LHCN-M2 (cell line): ENCODE results near the gene SURF4. TPM values are rescaled to one million over a fixed set of nuclear protein-coding genes. Genes with fewer than 3 reads are reported as not detected.

ENCODE experiments used
- DNase-seq: peaks from one replicate; pipeline ENCODE4 v3.0.0-alpha.2; 2012; ENCODE audit warnings: low read depth
- total RNA-seq: library from RNA; depleted of rRNA; stranded (reverse); fragments of >200 nt; gene quantifications from 2 replicates; pipeline ENCODE4 v1.2.3, GENCODE V29; 2014

The SURF4 gene
- total RNA-seq, 1 experiment from 2014 or later: 465 TPM

DNA sequence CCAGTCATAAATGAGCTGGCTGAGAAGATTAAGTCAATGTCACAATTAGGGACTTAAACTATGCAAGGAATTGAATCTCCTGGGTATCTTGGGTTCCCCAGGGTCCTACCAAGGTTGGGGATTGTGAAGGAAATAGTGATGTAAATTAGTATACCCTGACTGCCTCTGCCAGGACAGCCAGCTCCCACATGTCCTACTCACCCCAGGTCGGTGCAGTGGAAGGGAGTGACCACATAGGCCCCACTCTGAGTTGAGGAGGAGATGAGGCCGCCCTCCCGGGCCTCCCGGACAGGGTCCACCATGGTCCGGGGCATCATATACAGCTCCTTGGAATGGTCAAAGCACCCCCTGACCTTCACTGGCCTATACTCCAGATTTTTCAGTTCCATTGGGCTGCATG is 22.3 kb downstream of the SURF4 start:
- DNase-seq: no peak

DNA sequence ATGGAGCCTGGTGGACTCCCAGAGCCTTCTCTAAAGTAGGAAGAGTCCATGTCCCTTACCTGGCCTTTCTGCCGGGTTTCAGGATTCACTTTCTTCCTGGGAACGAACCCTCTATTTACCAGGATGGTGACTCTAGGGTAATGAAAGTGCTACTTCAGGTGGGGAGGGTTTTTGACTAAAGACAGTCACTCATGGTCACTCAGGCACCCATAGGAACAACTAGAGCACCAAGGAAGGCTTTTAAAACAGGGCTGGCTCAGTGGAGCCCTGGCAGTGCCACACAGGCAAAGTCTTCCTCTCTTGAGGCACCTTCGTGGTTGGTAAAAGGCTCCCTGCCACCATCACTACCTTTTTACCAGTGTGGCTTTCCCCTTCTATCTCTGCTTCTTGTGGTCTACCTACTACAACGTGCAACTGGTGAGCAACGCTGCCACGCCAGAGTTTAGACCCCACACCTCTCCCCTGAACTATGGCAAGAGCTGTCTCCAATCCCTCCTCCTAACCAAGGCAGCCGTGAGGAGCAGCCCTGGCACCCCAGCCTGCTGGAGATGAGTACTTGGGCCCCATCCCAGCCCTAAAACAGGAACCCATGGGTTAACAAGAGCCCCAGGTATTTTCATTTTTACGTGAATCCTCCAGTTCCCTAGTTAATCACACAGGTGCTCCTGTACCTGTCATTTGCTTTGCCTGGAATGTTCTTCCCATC is 23.1 kb downstream of the SURF4 start:
- no peak for DNase-seq

DNA sequence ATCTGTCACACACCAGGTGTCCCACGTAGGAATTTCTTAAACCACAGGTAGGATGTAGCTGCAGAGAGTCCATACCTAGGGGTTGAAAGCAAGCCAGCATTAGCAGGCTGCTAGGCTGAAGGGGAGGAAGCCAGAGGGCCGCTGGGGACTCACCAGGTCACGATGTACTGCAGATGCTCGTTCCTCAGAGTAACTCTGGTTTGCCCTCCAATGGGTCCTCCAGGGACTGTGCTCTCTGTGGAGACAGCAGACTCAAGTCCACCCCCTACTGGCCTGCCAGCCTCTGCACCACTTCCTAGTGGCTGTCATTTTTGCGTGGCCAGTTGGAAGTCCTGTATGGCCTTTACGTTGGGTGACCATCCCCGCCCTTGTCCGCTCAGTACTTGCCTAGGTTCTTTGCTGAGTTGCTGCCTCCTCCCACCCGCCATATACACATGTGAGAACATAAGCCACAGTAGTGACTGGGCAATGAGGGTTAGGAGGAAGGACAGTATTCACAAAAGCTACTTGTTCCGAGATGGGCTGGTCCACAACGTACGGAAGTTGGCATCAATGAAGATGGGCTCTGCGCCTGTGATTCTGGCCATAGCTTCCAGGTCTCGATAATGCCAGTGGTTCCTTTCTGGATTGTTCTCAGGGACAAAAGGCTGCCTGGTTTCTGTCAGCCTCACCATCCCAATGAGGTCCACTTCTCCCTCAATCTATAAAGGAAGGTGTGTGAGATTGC is 23.8 kb downstream of the SURF4 start:
- peak; percentile 76 for DNase-seq

DNA sequence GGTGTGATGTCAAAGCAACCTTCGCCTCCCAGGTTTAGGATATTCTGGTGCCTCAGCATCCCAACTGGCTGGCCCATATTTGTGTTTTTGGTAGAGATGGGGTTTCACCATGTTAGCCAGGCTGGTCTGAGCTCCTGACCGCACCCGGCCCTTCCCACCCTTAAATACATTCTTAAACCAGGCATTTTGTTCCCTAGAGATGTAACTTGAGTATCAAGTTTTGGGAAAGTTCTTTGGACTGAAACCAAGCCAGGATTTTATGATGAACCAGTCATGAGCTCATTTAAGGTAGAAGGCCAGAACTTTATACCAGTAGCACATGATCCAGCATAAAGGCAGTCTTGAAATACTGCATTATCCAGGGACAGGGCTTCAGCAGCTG is 24.3 kb downstream of the SURF4 start:
- DNase-seq: no peak

DNA sequence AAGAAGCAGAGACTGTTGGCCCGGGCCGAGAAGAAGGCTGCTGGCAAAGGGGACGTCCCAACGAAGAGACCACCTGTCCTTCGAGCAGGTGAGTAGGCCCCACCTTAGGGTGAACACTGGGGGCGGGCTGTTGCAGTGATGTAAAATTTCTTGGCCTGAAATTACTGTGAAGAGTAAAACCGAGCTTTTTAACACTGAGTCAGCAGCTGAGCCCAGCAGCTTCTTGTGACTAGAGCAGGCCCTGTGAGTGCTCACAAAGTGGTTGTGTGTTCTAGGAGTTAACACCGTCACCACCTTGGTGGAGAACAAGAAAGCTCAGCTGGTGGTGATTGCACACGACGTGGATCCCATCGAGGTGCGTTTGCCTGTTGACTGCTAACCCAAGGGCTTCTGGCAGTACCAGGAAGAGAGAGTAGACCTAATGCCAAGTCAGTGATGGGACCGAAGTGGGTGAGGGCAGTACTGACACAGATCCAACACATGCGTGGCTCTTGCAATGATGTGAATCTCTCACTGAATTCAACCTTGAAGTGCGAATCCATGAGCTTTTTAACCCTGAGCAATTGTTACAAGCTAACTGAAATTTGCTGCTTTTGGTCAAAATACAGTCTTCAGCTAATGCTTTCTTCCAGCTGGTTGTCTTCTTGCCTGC is 25.8 kb downstream of the SURF4 start:
- DNase-seq: no peak

DNA sequence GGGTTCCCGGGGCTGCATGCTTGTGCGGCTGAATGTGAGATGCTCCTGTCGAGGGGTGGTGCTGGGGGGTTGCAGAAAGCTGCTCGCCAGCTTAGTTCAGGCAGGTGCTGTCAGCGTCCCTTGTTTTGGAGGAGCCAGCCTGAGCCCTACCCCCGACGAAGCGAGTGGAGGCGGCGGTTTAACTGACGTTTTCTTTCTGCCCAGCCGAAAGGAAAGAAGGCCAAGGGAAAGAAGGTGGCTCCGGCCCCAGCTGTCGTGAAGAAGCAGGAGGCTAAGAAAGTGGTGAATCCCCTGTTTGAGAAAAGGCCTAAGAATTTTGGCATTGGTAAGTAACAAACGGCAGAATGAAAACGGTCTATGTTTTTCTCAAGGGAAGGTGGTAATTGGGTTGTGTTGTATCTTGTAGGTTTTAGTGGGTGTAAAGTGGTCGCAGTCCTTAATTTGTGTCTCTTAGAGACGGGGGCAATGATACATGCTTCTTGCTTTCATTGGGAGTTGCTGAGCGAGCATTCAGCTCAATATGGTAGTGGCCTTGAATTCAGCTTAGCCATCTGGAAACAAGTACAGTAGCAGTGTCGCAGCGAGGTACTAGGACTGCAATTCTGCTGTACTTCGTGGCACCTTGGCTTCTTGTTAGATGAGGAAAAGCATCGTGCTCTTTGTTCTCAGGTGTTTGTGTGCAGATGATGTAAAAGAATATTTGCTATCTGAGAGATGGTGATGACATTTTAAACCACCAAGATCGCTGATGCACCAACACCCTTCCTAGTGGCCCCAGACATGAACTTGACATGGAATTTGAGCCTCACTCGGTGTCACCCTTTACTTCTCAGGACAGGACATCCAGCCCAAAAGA is 26.9 kb downstream of the SURF4 start:
- DNase-seq: no peak

DNA sequence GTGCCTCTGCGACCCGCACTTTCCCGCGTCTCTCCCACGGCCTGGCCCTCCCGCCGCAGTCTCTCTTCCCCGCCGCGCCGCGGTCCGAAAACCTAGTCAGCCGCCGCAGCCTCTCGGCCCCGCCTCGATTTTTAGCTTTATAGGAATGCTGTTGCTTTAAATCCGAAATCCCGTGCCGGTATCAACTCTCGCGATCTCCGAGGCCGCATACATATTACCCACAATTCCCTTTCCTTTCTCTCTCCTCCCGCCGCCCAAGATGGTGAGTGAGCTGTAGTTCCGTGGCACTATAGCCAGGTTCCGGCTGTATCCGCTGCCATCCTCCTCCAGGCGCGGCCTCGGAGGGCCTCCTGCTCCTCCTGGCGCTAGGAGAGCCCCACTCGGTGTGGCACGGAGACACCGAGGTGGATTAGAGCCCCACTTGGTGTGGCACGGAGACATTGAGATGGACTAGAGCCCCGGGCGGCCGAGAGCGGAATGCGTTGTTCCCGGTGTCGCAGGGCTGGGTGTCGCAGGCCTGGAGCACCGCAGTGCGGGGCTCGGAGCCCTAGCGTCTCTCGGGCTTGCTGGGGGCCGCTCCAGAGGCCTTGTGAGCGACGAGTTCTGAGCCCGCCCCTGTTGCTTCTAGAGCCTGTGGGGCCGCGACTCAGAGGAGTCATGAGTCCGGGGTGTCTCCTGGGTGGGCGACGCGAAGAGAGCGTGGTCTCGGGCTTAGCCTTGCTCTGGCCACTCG is 27.7 kb downstream of the SURF4 start, which contains the start of the genes MED22 and RPL7A:
TSS of gene MED22 (minus strand) at position 147 of the 733 bp plus-strand sequence. CDS start 1,469 bp downstream, outside the sequence.
TSS of gene RPL7A (plus strand) at position 234 of the 733 bp plus-strand sequence. CDS start at position 260, 26 bp downstream.
- peak; percentile 95 for DNase-seq

DNA sequence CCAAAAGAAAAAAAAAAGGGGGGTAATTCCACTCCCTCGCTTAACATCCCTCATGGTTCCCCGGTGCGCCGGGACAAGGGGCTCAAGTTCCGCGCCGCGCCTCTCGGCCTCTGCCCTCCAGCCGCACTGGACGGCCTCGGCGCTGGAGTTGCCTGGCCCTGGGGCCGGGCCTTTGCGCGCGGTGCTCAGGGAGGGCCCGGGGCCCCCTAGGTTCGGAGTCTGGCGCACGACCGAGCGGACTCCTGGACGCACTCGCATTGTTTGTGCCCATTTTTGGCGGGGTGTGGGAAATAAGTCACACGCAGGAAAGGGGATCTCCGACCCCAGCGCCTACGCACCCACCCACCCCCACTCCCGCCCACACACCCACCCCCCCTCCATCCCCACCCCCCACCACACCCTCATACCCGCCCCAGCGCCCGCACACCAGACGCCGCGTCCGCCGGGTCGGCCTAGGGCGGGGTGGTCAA is 28.3 kb downstream of the SURF4 start:
- no peak for DNase-seq

DNA sequence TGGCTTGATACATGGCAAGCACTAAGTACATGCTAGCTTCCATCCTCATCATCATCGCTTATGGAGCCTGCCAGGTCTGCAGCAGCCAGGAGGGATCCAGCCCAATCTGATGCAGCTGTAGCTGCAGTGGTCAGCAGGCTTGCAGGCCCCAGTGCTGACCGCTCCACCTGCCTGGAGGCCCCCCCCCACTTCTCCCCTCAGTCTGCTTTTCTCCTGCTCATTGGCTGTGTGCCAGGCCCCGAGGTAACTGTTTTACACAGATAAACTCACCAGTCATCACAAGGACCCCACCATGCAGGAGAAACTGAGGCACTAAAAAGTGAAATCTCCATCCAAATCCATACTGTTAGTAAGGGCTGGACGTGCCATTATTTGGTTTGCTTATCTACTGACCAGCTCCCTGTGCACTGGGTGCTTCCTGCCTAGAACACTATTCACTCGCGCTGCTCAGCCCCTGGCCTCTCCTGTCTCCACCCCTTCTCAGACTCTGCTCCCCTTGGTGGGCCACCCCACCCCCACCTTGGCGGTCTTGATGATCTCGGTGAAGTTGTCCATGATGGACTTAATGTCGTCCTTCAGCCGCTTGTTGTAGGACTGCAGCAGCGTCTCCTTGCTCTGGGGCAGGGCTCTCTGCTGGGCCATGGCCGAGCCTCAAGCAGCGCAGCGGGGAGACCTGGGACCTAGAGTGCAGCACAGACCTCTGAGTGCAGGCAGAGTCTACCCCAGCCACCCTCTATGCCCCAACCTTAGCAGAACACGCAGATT is 29.7 kb downstream of the SURF4 start:
- no peak for DNase-seq

DNA sequence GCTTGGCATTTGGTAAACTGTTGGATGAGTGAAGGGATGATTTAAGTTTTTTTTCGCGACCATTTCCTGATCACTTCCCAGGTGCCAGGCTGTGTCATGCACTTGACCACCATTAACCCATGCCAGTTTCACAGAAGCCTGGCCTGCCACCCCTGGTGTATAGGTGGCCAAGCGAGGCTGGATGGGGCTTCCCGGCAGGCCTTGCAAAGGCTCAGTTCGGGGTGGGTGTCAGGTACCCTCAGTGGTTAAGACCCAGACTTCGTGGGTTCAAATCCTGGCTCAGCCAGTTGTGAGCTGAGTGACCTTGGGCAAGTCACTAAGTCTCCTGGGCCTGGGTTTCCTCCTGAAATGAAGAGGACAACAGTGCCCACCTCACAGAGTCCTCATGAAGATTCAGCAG is 30.3 kb downstream of the SURF4 start:
- DNase-seq: no peak

DNA sequence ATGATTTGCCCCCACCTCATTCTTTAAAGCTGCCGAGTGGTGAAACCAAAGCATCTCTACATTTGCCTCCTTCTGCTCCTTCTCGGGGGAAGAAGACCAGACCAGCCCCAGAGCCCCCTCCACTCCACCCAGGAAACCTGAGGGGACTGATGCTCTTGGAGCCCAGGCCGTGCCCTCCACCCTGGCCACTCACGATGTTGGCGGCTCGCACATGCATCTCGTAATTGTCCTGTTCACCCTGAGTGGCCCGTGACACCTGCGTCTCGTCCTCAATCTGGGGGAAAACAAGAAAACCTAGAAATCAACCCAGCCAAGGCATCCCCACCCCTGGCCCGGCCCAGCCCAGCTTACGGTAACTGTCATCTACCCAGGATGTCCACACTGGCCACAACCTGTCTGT is 30.9 kb downstream of the SURF4 start:
- DNase-seq: no peak

DNA sequence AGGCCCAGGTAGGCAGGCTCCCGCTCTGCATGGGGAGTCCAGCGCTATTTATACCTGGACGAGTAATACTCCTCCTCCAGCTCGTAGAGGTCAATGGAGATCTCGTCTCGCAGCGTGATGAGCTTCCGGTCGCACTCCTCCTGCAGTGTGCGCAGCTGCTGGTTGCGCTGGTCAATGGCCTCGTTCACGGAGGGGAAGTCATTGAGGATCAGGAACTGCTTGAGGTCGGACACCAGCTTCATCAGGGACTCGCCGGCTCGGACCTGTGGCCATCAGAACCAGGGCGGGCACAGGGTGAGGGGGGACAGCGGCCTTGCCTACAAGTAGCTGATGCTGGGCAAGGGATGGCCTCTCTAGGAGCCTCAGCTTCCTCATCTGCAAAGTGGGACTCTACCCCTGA is 31.8 kb downstream of the SURF4 start:
- DNase-seq: no peak

DNA sequence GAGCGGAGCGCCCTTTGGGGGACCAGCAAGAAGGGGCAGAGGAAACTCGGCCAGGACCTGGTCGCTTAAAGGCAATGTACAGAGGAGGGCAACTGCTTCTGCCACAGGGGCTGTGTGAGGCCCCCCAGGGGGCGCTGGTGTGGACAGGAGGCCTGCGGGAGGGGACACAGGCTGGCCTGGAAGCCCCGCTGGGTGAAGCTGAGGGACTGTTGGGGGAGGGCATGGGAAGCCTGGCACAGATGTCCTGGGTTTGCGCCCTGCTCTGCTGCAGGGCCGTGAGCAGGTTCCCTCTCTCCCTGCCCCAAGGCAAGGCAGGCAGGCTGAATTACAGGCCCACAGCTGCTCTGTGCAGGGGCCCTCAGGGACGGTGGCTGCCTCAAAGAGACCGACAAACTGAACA is 33.3 kb downstream of the SURF4 start:
- no peak for DNase-seq

DNA sequence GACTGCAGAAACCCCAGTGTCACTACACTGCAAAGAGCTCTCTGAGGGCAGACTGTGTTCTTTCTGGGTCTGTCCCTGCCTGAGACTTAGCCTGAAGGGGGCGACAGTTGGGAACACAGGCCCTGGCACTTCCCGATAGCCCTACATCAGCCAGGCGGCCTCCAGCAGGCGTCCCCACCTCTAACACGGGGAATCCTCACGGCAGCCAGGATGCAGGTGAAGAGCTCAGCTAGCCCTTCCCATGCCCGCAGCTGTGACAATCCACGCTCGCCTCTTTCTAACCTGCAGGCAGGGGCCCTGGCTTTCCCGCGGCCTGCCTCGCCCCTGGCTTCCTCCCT is 33.8 kb downstream of the SURF4 start:
- DNase-seq: no peak

DNA sequence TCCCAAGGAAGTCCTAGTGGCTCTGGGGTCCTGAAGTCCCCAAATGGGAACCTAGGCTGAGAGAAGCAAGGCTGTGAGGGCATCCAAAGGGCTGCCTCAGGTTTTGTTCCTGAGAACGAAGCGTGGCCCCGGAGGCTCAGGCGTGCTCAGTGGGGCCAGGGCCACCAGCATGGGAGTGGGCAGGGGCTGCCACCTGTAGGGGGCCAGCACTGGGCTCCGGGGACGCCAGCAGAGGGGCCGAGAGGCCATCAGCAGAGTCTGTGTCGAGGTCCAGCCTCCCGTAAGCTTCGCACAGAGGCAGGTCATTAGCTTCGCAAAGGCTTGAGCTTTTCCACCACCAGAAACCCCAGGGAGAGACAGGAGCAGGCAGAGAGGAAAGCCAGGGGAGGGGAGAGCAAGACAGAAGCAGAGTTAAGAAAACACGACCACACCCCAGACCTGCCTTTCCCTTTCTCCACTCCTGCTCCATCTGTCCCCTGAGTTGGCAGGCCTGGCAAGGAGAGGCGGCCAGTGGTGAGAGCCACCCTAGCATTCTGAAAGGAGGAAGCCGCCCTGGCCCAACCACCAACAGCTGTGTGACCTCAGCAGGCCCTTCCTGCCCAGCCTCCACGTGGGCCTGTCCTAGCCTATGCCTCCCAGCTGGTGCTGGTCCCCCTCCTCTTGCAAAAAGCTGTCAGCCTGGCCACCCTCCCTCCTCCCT is 34.3 kb downstream of the SURF4 start:
- DNase-seq: no peak

DNA sequence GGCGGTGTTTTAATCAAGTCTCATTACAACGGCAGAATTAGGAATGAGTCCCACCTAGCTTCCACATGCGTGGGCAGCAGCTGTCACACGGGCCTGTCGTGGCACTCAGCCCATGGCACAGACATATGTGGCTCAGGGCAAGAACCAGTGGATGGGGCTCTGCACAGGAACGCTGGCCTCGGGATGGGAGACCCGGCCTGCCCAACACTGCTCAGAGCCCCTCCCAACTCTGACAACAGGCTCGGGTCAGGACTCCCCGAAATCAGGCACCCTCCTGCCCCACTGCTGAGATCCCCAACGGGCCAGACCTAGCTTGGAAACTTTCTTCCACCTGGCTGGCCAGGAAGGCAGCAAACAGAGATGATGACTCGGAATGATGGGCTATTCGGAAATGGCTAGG is 34.9 kb downstream of the SURF4 start:
- DNase-seq: no peak

DNA sequence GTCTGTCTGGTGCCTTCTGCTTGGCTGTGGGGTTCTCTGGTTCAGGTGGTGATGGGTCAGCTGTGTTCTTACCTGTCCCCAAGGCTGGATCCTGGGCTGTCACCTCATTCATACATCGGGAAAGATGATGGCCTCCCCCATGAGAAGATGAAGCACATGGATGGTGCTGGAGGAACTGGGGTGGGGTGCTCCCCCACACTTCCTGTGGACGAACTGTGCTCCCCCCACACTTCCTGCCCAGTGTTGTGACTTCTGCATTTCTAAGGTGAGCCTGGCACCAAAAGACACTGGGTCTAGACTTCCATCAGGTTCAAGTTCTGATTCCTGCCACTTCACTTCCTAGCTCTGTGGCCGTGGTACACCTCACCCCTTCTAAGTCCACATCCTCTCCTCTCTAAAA is 35.6 kb downstream of the SURF4 start:
- DNase-seq: no peak

DNA sequence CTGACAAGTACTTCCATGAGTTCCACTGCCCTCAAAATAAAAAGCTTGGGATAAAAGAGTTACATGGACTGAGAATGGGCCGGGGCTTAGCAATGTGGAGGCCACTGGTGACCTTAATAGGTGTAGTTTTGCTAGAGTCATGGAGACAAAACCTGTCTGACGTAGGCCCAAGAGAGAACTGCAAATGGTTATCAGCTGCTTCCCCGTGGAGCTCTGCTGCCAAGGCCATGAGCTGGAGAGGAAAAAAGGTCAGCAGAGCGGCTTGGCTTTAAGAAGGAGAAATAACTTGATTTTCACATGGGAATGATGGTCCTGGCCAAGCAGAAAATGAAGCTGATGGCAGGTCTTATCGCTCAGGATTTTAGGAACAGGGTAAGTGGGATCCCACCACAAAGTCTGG is 36.2 kb downstream of the SURF4 start:
- no peak for DNase-seq
